IPS DF 4.7 (cell line): ENCODE data around the gene GRM5.
"Not testable (repeated sequence)": the region's sequence is repeated elsewhere in the genome, so short reads cannot be mapped to it uniquely, and the experiment has no call there.

Experiments
- DNase-seq: peaks from one replicate; pipeline ENCODE4 v3.0.0-alpha.2; 2013; ENCODE audit warnings: low spot score; ENCODE audit errors: extremely low read depth

Gene GRM5

DNA sequence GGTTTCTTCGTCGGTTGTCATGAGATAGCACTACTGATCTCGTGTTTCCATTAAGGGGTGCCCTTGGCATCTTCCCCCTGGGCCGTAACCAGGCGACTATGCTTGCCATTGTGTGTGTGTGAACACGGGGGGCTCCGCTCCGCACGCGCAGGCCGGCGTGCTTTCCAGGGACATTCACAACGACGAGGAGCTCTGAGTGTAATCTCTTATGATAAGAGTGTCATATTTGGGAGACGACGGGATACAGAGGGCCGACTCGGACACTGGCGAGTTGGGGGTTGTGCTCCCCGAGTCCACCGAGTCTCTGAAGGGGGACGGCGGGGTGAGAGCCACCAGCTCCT lies 557.4 kb downstream of the GRM5 start:
- DNase-seq = no peak

DNA sequence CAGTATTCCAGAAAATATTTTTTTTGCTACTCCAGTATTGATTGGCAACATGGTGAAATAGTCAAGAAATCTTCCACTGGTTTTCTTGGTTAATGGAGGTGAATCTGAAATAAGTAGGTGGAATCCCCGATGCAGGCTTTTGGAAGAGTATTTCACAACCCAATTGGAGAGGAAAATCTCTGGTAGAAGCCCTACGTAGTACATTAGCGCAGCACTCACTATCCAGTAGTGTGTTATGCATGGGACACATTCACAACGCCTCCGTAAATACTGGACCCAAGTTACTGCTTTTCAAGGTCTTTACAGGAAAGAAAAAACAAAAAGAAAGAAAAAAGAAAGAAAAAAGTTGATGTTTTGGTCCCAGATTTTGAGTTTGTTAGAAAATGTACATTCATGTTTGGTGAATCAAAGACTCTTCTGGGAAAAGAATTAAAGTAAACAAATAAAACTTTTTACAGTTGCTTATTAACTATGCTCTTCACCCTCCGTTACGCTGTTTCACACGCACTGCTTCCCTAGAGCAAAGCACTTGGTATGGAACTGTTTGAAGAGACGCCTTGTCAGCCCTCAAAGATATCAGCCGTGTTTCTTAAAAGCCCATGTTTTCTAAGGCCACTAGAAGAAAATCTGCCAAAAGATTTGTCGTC lies 557.9 kb downstream of the GRM5 start:
- no peak for DNase-seq

DNA sequence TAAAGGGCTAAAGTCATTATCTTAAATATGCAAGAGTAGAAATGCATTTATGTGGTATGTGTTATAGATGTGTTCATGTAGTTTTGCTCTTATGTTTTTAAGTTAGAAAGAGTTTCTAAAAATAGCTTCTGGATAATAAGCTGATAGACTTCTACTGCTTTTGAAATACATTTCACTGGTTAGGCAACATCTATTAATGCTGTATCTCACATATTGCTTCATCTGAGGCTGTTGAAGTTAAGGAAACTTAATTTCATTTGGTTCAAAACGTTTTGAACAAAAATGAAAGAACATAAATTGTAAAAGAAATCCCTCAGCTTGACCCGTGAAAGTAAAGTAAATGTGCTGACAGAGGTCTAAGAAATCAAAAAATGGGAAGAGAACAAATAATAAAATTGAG lies 564.2 kb downstream of the GRM5 start:
- no peak for DNase-seq

DNA sequence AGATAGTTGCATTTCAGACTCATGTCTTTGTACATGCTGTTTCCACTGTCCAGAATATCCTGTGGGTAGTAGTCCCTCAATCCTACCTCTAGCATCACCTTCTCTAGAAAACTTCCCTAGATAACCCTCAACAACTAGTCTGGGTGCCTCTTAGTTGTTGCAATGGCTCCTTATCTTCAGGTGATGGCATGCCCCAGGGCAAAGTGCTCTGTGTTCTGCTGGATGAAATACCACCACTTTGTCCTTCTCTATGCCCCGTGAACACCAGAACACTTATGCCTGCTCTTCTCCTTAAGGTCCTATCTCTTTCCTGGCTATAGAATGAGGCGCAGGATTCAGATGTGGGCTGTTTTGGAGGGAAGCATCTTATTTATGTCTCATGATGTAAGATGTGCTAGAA lies 569.9 kb downstream of the GRM5 start:
- no peak for DNase-seq

DNA sequence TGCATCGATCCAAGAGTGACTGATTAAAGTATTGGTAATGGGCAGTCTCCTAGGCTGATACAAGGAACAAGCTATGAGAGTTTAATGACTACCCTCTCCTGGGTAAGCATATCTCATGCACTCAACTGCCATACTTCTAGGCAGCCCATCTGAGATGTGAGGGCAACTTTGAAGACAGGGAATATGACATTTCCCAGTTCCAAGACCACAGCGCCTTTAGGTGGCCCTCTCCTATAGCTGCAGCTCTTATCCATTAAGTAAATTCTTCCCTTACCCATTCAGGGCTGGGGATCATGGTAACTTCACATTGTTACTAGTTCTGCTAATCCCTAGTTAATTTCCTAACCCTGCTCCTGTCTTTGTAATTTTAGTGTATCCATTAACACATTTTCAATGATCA lies 570.9 kb downstream of the GRM5 start:
- DNase-seq = no peak

DNA sequence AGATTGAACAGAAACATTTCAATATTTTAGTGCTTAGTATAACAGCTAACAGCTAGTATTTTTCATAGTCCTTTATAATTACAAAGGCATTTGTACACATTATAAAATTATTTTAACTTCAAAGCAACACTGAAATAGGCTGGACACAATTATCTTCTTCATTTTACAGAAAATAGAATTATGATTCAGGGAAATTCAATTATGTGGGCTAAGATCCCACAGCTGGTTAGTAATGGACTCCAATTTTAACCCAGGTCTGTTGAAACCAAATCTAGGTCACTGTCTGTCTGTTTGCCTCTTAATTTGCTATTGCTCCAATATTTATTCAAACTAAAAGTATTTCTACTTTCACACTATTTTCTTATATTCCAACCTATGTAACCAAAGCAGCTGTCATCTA lies 574.1 kb downstream of the GRM5 start:
- no peak for DNase-seq

DNA sequence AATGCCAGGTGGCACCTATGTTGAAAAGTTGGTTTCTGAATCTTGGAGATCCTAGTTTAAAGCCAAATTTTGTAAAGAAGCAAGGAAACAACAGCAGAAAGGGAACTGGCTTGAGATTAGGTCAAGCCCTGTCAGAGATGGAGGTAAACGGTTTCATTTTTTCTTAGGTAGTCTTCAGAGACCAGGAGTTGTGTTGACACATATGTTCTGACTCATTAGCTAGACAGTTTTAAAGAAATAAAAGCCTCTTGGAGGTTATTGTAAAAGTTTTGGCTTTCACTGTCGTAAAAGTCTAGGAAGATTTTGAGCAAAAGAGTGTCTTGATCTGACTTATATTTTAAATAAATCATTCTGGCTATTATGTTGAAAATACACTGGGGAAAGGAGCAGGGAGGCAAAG lies 576.8 kb downstream of the GRM5 start:
- DNase-seq = no peak

DNA sequence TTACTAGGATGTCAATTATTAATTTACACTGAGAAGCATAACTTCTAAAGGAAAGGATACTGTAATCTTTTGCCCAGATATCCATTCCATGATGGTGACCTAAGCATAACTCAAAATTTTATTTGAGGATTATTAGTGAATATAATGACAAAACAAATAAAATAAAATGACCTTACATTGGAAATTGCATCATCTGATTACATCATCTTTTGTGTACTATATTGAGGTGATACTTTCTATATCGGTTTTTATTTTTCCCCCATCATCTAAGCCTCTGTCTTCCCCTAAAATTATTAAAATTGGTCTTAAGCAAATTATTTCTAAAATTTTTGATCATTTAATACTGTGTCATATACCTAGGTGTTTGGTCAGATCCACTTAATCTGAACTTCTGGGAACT lies 578.1 kb downstream of the GRM5 start:
- DNase-seq = no peak

DNA sequence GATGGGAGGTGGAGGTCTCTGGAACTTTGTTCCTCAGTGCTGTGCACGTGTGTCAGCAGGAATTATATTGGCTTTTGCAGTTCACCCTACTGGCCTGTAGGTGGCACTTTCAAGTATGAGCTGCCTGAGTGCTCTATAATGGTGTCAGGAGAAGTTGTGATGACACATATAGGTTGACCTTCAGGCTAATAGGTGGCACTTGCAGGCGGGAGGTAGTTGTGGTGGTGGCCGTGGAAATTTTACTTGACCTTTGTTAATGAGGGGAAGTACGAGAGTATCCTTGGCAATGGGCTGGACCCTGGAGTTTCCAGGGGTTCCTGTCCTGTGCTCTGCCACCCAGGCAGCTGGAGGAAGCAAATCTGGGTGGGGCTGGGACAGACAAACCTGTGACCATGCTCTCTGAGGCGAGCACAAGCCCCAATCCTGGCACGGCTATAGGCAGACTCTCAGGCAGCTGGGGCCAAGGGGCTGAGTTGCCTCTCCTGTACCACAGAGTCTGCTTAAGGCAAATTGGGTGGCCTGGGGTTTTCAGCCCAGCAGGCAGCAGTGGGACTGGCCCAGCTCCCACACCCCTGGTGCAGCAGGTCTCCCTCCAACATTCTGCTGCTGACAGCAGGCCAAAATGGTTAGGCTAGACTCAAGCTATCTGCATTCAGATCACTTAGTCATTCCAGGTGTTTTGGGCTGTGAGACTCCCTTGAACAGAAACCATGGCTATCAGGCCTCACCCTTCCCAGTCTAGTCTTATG lies 580.7 kb downstream of the GRM5 start:
- no peak for DNase-seq

DNA sequence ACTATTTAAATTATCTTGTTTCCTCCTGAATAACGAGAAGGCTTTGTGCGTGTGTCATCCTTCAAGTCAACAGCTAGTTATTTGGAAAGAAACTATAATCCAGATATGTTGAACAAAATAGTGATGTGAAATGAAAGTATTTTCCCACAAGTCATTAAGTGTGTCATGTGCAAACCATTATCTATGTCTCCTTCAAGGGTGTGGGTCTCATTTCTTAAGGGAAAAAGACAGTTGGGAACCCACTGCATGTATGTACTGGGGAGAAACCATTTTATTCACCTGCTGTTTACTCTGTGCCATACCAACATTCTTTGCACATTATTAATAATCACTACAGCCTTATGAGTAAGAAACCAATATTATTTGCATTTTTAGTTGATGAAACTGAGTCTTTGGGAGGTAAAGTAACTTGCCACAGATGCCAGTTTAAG lies 582.9 kb downstream of the GRM5 start:
- no peak for DNase-seq

DNA sequence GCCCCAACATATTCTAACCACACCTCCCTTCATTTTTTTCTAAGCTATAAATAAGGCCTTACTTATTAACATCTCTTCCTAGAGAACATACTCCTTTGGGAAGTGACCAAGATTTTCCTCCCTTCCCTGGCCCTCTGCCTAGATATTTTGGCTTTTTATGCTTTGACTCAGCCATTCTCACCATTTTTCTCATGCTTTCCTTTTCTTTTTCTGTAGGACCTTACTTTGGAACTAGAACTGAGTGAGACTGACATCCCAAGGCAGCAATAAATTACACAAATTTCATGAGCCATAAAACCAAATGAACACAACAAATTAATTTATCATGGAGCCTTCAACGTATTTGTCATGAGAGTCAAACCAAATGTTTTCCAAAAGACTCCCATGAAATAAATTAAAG lies 585.6 kb downstream of the GRM5 start:
- no peak for DNase-seq

DNA sequence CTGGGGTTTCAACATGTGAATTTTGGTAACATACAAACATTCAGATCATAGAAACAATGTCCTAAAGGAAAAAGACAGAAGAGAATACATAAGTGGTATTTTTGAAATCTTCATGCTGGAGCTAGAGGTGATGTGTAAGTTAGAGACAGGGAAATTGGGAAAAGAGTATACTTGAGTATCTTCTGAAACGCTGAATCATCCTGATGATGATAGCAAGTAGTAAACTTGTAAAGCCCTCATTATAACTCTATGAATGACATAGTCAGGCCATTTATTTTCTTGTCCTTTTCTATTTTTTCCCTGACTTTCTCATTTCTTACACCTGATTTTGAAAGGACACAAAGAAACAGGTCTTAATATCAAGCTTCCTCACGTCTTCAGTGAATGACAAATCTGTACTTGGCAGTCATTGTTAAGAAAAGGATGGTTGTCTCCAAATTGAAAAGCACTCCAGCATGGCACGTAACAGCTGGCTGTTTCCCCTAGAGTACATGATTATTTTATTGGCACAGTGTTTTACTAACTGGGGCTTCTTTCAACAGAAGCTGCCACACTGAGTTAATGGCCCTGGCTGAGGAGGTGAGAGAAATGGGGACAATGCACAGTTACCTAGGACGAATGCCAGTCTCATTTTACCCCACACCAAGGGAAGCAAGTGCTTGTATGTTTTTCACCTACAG lies 587.5 kb downstream of the GRM5 start:
- DNase-seq = no peak

DNA sequence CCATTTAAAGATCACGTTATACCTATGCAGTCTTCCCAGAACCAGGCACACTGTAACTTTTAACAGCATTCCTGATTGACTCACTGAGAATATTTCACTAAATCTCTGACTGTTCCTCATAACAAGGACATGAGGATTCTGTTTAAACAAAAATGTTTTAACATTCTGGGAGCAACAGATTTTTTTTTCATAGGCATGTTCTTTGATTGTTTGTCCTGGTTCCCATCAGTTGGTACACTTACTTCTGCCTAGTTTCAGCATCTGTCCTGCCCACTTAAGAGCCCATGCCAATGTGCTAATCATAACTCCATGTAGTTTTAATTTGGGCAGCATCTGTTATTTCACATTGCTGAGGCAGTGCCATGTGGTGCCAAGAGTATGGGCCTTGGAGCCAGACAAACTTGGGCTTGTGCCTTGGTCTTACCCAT lies 589.8 kb downstream of the GRM5 start:
- no peak for DNase-seq

DNA sequence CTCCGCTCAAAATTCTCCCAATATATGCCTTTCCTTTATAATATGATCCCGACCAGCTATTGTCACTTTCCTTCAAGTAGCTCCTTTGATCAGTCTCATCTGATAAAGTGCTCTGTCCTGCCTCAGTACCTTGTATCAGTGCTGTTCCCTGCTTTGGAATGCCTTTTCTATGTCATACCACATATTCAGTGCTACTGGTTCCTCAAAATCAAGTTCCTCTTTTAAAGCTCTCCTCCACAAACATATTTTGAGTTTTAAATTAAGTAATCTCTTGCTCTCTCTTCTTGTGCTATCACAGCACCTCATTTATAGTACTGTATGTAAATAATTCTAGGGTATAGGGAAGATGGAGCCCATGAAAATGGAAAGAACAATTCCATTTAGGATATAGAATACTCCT lies 591.1 kb downstream of the GRM5 start:
- DNase-seq = no peak

DNA sequence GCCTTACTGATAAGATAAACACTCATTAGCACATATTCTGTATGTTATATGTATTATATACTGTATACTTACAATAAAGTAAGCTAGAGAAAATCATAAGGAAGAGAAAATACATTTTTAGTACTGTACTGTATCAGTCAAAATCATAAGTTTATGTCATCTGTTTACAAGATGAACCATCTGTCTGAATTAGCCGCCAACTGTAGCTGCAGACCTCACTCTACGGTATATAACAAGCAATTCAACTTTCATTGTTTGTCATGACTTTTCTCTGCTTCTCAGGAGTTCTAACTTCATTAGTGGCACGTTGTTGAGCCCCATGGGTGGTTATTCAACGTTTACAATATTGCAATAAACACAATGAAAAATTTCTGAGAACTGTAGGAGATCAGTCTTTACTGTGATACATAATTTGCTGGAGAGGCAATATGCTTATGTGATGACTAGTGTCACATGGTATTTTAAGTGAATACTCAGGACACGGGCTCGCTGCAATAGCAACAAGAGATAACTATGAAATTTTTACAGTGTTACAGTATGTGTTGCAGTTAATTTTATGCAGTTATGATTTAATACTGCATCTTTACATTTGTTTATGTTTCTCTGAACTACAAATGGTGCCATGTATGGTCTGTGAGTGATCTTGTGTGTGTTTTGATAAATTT lies 596.1 kb downstream of the GRM5 start:
- no peak for DNase-seq

DNA sequence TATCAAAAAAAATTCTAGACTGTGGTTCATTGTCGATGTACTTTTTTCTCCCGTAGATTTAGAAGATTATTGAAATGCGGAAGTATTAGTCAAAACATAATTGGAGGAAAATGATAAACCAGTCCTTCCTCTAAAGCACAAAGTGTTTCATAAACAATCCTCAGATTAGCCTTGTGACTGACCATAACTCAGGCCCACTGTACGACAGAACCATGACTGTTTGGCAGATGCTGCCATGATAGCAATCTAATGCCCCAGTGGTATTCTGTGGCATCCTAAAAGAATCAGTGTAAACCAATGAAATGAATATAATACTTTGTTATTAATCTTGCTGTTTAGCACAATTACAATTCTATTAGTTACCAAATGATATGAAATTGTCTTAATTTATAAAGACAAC lies 601.3 kb downstream of the GRM5 start:
- no peak for DNase-seq

DNA sequence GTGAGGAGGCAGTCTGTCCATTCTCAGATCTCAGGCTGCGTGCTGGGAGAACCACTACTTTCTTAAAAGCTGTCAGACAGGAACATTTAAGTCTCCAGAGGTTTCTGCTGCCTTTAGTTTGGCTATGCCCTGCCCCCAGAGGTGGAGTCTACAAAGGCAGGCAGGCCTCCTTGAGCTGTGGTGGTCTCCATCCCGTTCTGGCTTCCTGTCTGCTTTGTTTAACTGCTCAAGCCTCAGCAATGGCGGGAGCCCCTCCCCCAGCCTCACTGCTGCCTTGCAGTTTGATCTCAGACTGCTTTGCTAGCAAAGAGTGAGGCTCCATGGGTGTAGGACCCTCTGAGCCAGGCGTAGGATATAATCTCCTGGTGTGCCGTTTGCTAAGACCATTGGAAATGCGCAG lies 602.5 kb downstream of the GRM5 start:
- not testable (repeated sequence) for DNase-seq

DNA sequence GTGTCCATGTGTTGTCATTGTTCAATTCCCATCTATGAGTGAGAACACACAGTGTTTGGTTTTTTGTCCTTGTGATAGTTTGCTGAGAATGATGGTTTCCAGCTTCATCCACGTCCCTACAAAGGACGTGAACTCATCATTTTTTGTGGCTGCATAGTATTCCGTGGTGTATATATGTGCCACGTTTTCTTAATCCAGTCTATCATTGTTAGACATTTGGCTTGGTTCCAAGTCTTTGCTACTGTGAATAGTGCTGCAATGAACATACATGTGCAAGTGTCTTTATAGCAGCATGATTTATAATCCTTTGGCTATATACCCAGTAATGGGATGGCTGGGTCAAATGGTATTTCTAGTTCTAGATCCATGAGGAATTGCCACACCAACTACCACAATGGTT lies 607.7 kb downstream of the GRM5 start:
- DNase-seq = not testable (repeated sequence)

DNA sequence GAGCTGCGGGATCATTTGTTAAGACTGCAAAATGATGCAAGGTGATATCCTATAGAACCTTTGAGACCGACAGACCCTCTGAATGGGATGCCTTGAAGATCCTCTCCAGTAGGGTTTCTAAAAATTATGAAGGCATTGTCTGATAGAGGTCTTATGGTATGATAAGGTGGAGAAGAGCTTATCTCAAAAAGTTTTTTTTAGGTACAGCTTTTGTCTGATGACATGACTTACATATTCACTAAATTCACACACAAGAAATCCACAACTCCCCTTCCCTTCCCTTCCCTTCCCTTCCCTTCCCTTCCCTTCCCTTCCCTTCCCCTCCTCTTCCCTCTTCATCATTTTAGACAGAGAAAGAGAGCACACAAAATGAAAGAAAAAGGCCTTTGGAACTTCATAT lies 609.8 kb downstream of the GRM5 start:
- DNase-seq = no peak

DNA sequence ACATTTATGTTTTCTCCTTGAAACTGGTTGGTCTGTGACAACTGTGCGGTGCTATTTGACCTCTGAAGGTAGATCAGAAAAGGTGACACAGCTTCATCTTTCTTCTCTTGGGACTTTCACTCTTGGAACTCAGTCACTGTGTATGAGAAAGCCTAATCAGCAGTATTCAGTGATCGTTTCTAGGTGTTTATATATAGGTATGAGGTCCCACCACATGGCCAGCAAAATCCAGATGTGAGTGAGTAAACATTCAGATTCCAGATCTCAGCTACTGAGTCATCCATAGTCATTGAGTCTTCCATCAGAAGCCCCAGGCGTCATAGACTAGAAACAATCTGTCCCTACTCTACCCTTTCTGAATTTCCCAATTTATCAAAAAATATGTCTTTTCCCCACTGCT lies 610.9 kb downstream of the GRM5 start:
- DNase-seq = no peak
